ENCODE results near the gene CCL7.

DNA sequence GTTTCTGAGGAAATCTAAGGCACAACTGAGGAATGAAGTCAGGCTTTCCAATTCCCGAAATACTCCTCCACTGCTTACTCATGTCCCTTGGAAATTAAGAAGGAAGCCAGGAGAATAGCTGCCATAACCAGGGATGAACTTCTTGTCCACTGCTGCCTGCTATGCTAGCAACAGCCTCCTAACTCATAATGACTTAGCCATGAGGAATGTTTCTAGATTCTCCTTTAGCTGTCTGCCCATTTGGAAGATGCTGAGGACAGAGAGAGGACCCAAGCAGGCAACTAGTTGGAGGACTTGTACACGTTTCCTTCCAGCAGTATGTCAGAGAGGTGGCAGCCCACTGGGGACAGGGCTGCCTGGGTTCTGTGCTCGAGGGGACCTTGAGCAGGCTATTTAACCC is 15.9 kb upstream of the CCL7 start:
- TF ChIP-seq POLR2AphosphoS5 (IDR thresholded peaks at IDR 0.05) (peak in 1 of 3 donors; percentile 44), POLR2A (IDR thresholded peaks at IDR 0.05) (no peak)

Measured in suprapubic skin (tissue), 4 donors.